ENCODE measurements around the gene SYNDIG1.

- TF ChIP-seq CTCF (conservative IDR thresholded peaks at IDR 0.05; ENCODE audit: low read depth, low read length), result no peak
- no peak for TF ChIP-seq EZH2 (IDR thresholded peaks at IDR 0.05; ENCODE audit: low read length, unreplicated experiment)
These were observed 117.1 kb downstream of the SYNDIG1 start for GRCh38 chr20:24586523-24586840.

Measured in PC-3 (cell line).